Amniotic stem cell (primary cell): ENCODE data around the gene MAD2L1.
A peak's percentile ranks its signal among the peaks of the same experiment; 100 is the strongest.

ENCODE experiments used
- DNase-seq: peaks from one replicate; lab custom pipeline; 2025; lab: John Stamatoyannopoulos, UW

The MAD2L1 gene

GRCh38 chr4:120057416-120057815 lies 9.2 kb downstream of the MAD2L1 start:
- no peak for DNase-seq

GRCh38 chr4:120056246-120056645 lies 10.4 kb downstream of the MAD2L1 start:
- DNase-seq: peak; percentile 49

- no peak for DNase-seq
These were observed 10.9 kb downstream of the MAD2L1 start for GRCh38 chr4:120055795-120056194.

- DNase-seq: no peak
These were observed 11.5 kb downstream of the MAD2L1 start for GRCh38 chr4:120055162-120055561.

- no peak for DNase-seq
These were observed 12.7 kb downstream of the MAD2L1 start for GRCh38 chr4:120053911-120054310.

GRCh38 chr4:120052856-120053255 lies 13.8 kb downstream of the MAD2L1 start:
- DNase-seq: peak; percentile 55

GRCh38 chr4:120051253-120051652 lies 15.4 kb downstream of the MAD2L1 start:
- DNase-seq: no peak

- DNase-seq: peak; percentile 74
These were observed 16.7 kb downstream of the MAD2L1 start for GRCh38 chr4:120049732-120050494.

- DNase-seq: no peak
These were observed 22.8 kb downstream of the MAD2L1 start for GRCh38 chr4:120043828-120044227.

- no peak for DNase-seq
These were observed 29.2 kb downstream of the MAD2L1 start for GRCh38 chr4:120037411-120037810.

- DNase-seq: no peak
These were observed 31.7 kb downstream of the MAD2L1 start for GRCh38 chr4:120034913-120035312.

GRCh38 chr4:120026853-120027252 lies 39.8 kb downstream of the MAD2L1 start:
- no peak for DNase-seq

GRCh38 chr4:120025516-120025915 lies 41.1 kb downstream of the MAD2L1 start:
- no peak for DNase-seq

GRCh38 chr4:120018786-120019185 lies 47.9 kb downstream of the MAD2L1 start:
- DNase-seq: no peak

GRCh38 chr4:120017939-120018692 lies 48.5 kb downstream of the MAD2L1 start:
- DNase-seq: no peak

- DNase-seq: no peak
These were observed 54.9 kb downstream of the MAD2L1 start for GRCh38 chr4:120011725-120012124.

- DNase-seq: no peak
These were observed 56.0 kb downstream of the MAD2L1 start for GRCh38 chr4:120010646-120011045.

- DNase-seq: no peak
These were observed 56.9 kb downstream of the MAD2L1 start for GRCh38 chr4:120009731-120010130.

GRCh38 chr4:120008957-120009356 lies 57.7 kb downstream of the MAD2L1 start:
- DNase-seq: no peak

- no peak for DNase-seq
These were observed 58.7 kb downstream of the MAD2L1 start for GRCh38 chr4:120007896-120008436.

- peak; percentile 41 for DNase-seq
These were observed 59.3 kb downstream of the MAD2L1 start for GRCh38 chr4:120007191-120007871.
